ENCODE measurements around the gene RNASE2. TPM values are rescaled to one million over a fixed set of nuclear protein-coding genes. Genes with fewer than 3 reads are reported as not detected.
"Not testable (repeated sequence)": the region's sequence is repeated elsewhere in the genome, so short reads cannot be mapped to it uniquely, and the experiment has no call there.

RNASE2 gene
- total RNA-seq, 1 donor: not detected

DNA sequence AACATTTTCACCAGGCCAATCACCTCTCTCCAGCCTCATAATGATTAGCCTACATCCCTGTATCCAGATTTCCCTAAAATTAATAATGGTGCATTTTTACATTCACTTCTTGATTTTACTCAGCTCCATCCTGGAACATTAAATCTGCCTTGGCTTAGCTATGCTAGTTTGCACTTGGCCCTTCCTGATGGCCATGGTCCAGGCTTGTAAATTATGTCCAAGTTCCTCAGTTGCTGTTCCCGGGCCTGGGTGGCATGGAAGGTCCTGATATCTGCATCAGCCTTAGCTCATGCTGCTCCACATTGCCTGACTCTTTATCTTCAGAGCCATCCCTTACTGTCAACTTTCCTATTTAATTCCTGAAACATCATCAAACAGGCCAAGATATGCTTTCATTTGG lies 23.4 kb downstream of the RNASE2 start:
- H3K9me3 ChIP-seq (ENCODE audit: low read depth, low read length): no peaks in the 10 kb centered on the region
- no peaks in the 10 kb centered on the region for H3K79me2 ChIP-seq (ENCODE audit: insufficient read depth, low read length)
- no peak for DNase-seq (ENCODE audit: insufficient read length, low spot score, missing footprints)
- no peak overlapping the region for H2AFZ ChIP-seq (ENCODE audit: low read length)
- H3K27me3 ChIP-seq (ENCODE audit: insufficient read depth, low read length): no peaks in the 10 kb centered on the region
- H3K4me3 ChIP-seq (ENCODE audit: insufficient read depth, low read length): no peak overlapping the region
- no peaks in the 10 kb centered on the region for H3K36me3 ChIP-seq (ENCODE audit: insufficient read depth, low read length)
- peaks cover 6% of the 10 kb centered on the region for H3K4me1 ChIP-seq (ENCODE audit: insufficient read depth, low read length)
- no peak overlapping the region for H3K27ac ChIP-seq (ENCODE audit: low read depth, low read length)
- no peaks in the 10 kb centered on the region for H4K20me1 ChIP-seq (ENCODE audit: insufficient read depth, low read length)
- TF ChIP-seq, protein P1, sequence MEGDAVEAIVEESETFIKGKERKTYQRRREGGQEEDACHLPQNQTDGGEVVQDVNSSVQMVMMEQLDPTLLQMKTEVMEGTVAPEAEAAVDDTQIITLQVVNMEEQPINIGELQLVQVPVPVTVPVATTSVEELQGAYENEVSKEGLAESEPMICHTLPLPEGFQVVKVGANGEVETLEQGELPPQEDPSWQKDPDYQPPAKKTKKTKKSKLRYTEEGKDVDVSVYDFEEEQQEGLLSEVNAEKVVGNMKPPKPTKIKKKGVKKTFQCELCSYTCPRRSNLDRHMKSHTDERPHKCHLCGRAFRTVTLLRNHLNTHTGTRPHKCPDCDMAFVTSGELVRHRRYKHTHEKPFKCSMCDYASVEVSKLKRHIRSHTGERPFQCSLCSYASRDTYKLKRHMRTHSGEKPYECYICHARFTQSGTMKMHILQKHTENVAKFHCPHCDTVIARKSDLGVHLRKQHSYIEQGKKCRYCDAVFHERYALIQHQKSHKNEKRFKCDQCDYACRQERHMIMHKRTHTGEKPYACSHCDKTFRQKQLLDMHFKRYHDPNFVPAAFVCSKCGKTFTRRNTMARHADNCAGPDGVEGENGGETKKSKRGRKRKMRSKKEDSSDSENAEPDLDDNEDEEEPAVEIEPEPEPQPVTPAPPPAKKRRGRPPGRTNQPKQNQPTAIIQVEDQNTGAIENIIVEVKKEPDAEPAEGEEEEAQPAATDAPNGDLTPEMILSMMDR (IDR thresholded peaks at IDR 0.05; ENCODE audit: extremely low read depth, low read depth, low read length): no peak
- H3K4me2 ChIP-seq (ENCODE audit: insufficient read depth, low read length): no peak overlapping the region

DNA sequence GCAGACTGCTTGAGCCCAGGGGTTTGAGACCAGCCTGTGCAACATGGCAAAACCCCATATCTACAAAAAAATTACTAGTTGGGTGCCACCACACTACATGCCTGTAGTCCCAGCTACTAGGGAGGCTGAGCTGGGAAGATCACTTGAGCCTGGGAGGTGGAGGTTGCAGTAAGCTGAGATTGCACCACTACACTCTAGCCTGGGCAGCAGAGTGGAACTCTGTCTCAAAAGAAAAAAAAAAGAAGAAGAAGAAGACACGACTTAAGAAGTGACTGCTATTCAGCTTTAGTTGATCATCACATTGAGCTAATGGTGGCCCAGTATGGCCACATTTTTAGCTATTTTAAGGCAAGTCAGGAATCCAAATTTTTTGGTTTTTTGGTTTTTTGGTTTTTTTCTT lies 25.6 kb downstream of the RNASE2 start:
- Histone ChIP-seq H3K4me1 (ENCODE audit: insufficient read depth, low read length) (no peaks in the 10 kb centered on the region), H3K27ac (ENCODE audit: low read depth, low read length) (no peak overlapping the region), H3K4me3 (ENCODE audit: insufficient read depth, low read length) (no peak overlapping the region), H2AFZ (ENCODE audit: low read length) (no peak overlapping the region), H3K4me2 (ENCODE audit: insufficient read depth, low read length) (no peak overlapping the region), H3K79me2 (ENCODE audit: insufficient read depth, low read length) (no peaks in the 10 kb centered on the region), H3K36me3 (ENCODE audit: insufficient read depth, low read length) (no peaks in the 10 kb centered on the region), H4K20me1 (ENCODE audit: insufficient read depth, low read length) (no peaks in the 10 kb centered on the region), H3K27me3 (ENCODE audit: insufficient read depth, low read length) (no peaks in the 10 kb centered on the region), H3K9me3 (ENCODE audit: low read depth, low read length) (no peaks in the 10 kb centered on the region)
- no peak for DNase-seq (ENCODE audit: insufficient read length, low spot score, missing footprints)
- TF ChIP-seq, protein P1 (IDR thresholded peaks at IDR 0.05; ENCODE audit: extremely low read depth, low read depth, low read length): no peak

DNA sequence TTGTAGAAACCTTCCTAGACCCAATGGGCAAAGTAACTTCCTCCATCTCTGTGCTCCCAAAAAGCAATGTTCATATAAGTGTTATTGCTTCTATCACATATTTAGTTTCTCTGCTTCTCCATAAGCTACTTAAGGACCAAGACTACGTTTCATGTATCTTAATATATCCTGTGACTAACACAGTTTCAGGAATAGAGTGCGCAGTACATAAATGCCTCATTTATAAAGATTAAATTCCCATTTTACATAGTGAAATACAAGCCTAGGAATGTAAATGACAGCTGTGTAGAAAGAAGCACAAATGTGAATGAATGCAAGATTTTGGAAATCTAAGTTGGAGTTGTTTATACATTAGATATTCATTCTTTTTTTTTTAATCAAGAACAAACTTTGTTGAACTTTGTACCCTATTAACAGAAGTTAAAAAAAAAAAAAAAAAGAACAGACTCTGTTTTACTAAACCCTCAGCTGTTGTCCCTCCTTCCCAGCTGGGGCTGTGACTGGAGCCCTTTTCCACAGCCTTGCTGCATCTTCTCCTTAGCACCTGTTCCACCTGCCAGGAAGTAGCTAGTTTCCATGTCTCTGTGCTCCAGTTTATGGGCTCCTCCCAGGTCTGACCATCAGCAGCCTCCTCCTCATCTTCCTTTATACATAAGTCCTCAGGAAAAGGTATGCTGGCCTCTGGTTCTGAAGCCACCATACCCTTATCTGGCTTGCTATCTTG lies 27.5 kb downstream of the RNASE2 start:
- Histone ChIP-seq H3K4me1 (ENCODE audit: insufficient read depth, low read length) (peaks cover 15% of the 10 kb centered on the region), H2AFZ (ENCODE audit: low read length) (no peak overlapping the region), H4K20me1 (ENCODE audit: insufficient read depth, low read length) (no peaks in the 10 kb centered on the region), H3K9me3 (ENCODE audit: low read depth, low read length) (no peaks in the 10 kb centered on the region), H3K27me3 (ENCODE audit: insufficient read depth, low read length) (no peaks in the 10 kb centered on the region), H3K79me2 (ENCODE audit: insufficient read depth, low read length) (no peaks in the 10 kb centered on the region), H3K4me3 (ENCODE audit: insufficient read depth, low read length) (no peak overlapping the region), H3K27ac (ENCODE audit: low read depth, low read length) (no peak overlapping the region), H3K4me2 (ENCODE audit: insufficient read depth, low read length) (no peak overlapping the region), H3K36me3 (ENCODE audit: insufficient read depth, low read length) (no peaks in the 10 kb centered on the region)
- TF ChIP-seq, protein P1 (IDR thresholded peaks at IDR 0.05; ENCODE audit: extremely low read depth, low read depth, low read length): no peak
- DNase-seq (ENCODE audit: insufficient read length, low spot score, missing footprints): no peak

DNA sequence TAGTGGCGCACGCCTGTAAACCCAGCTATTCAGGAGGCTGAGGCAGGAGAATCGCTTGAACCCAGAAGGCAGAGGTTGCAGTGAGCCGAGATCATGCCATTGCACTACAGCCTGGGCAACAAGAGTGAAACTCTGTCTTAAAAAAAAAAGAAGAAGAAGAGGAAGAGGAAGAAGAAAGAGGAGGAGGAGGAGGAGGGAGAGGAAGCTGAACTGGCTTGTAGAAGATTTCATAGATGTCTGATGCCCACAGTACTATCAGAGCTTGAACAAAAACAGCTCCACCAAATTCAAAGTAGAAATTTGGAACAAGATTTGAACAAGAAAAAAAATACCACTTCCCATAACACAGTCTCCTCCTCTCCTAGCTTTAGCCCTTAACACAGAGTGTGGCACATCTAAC lies 30.4 kb downstream of the RNASE2 start:
- H3K27me3 ChIP-seq (ENCODE audit: insufficient read depth, low read length); H3K36me3 ChIP-seq (ENCODE audit: insufficient read depth, low read length); H4K20me1 ChIP-seq (ENCODE audit: insufficient read depth, low read length); H2AFZ ChIP-seq (ENCODE audit: low read length); H3K4me2 ChIP-seq (ENCODE audit: insufficient read depth, low read length); H3K4me3 ChIP-seq (ENCODE audit: insufficient read depth, low read length); DNase-seq (ENCODE audit: insufficient read length, low spot score, missing footprints); H3K9me3 ChIP-seq (ENCODE audit: low read depth, low read length); H3K27ac ChIP-seq (ENCODE audit: low read depth, low read length); H3K79me2 ChIP-seq (ENCODE audit: insufficient read depth, low read length): not testable (repeated sequence)
- peaks cover 23% of the 10 kb centered on the region for H3K4me1 ChIP-seq (ENCODE audit: insufficient read depth, low read length)
